Measurements from ENCODE around the gene HDAC8. TPM values are rescaled to one million over a fixed set of nuclear protein-coding genes. Genes with fewer than 3 reads are reported as not detected.
"Not testable (repeated sequence)": the region's sequence is repeated elsewhere in the genome, so short reads cannot be mapped to it uniquely, and the experiment has no call there.

The HDAC8 gene
- total RNA-seq, 1 experiment from 2014 or later = 16.7 TPM

- no peaks in the 10 kb centered on the region for H3K27me3 ChIP-seq (ENCODE audit: control insufficient read depth, insufficient read depth, low read length)
- no peaks in the 10 kb centered on the region; the same call in 1 of the 2 replicates for H3K36me3 ChIP-seq (replicated peaks; ENCODE audit: control insufficient read depth, insufficient read depth, low read length)
- no peak for DNase-seq
- no peak overlapping the region for H3K4me3 ChIP-seq (ENCODE audit: insufficient read depth, low read depth, low read length)
Measured at GRCh38 chrX:72360326-72360725, 212.3 kb downstream of the HDAC8 start.

GRCh38 chrX:72358313-72358712, 214.3 kb downstream of the HDAC8 start:
- no peaks in the 10 kb centered on the region; the same call in 1 of the 2 replicates for H3K36me3 ChIP-seq (replicated peaks; ENCODE audit: control insufficient read depth, insufficient read depth, low read length)

GRCh38 chrX:72352786-72353185, 219.9 kb downstream of the HDAC8 start:
- Histone ChIP-seq H3K27me3 (ENCODE audit: control insufficient read depth, insufficient read depth, low read length) (no peaks in the 10 kb centered on the region), H3K4me3 (ENCODE audit: insufficient read depth, low read depth, low read length) (no peak overlapping the region), H3K36me3 (replicated peaks; ENCODE audit: control insufficient read depth, insufficient read depth, low read length) (no peaks in the 10 kb centered on the region)
- DNase-seq = no peak

More at GRCh38 chrX:72358313-72358712, 214.3 kb downstream of the HDAC8 start:
- Histone ChIP-seq H3K4me3 (ENCODE audit: insufficient read depth, low read depth, low read length) (no peak overlapping the region), H3K27me3 (ENCODE audit: control insufficient read depth, insufficient read depth, low read length) (no peaks in the 10 kb centered on the region)
- no peak for DNase-seq

- DNase-seq = no peak
- Histone ChIP-seq H3K27me3 (ENCODE audit: control insufficient read depth, insufficient read depth, low read length) (no peaks in the 10 kb centered on the region), H3K4me3 (ENCODE audit: insufficient read depth, low read depth, low read length) (no peak overlapping the region), H3K36me3 (replicated peaks; ENCODE audit: control insufficient read depth, insufficient read depth, low read length) (no peaks in the 10 kb centered on the region)
Measured at GRCh38 chrX:72351606-72352334, 220.9 kb downstream of the HDAC8 start.

- H3K27me3 ChIP-seq (ENCODE audit: control insufficient read depth, insufficient read depth, low read length) = no peaks in the 10 kb centered on the region
- H3K4me3 ChIP-seq (ENCODE audit: insufficient read depth, low read depth, low read length) = no peak overlapping the region
- DNase-seq = no peak
- H3K36me3 ChIP-seq (replicated peaks; ENCODE audit: control insufficient read depth, insufficient read depth, low read length) = no peaks in the 10 kb centered on the region
Measured at GRCh38 chrX:72349190-72349589, 223.5 kb downstream of the HDAC8 start.

GRCh38 chrX:72348247-72348979, 224.2 kb downstream of the HDAC8 start:
- no peak overlapping the region for H3K4me3 ChIP-seq (ENCODE audit: insufficient read depth, low read depth, low read length)
- no peaks in the 10 kb centered on the region for H3K27me3 ChIP-seq (ENCODE audit: control insufficient read depth, insufficient read depth, low read length)
- no peak for DNase-seq
- no peaks in the 10 kb centered on the region for H3K36me3 ChIP-seq (replicated peaks; ENCODE audit: control insufficient read depth, insufficient read depth, low read length)

GRCh38 chrX:72347366-72347765, 225.3 kb downstream of the HDAC8 start:
- DNase-seq = no peak
- no peaks in the 10 kb centered on the region for H3K27me3 ChIP-seq (ENCODE audit: control insufficient read depth, insufficient read depth, low read length)
- H3K4me3 ChIP-seq (ENCODE audit: insufficient read depth, low read depth, low read length) = no peak overlapping the region
- no peaks in the 10 kb centered on the region for H3K36me3 ChIP-seq (replicated peaks; ENCODE audit: control insufficient read depth, insufficient read depth, low read length)

- Histone ChIP-seq H3K27me3 (ENCODE audit: control insufficient read depth, insufficient read depth, low read length) (no peaks in the 10 kb centered on the region), H3K4me3 (ENCODE audit: insufficient read depth, low read depth, low read length) (no peak overlapping the region), H3K36me3 (replicated peaks; ENCODE audit: control insufficient read depth, insufficient read depth, low read length) (no peaks in the 10 kb centered on the region)
- no peak for DNase-seq
Measured at GRCh38 chrX:72346302-72346949, 226.2 kb downstream of the HDAC8 start.

- H3K27me3 ChIP-seq (ENCODE audit: control insufficient read depth, insufficient read depth, low read length) = no peaks in the 10 kb centered on the region
- DNase-seq = no peak
- H3K36me3 ChIP-seq (replicated peaks; ENCODE audit: control insufficient read depth, insufficient read depth, low read length) = no peaks in the 10 kb centered on the region
- no peak overlapping the region for H3K4me3 ChIP-seq (ENCODE audit: insufficient read depth, low read depth, low read length)
Measured at GRCh38 chrX:72340626-72341025, 232.0 kb downstream of the HDAC8 start.

GRCh38 chrX:72340041-72340440, 232.6 kb downstream of the HDAC8 start:
- Histone ChIP-seq H3K27me3 (ENCODE audit: control insufficient read depth, insufficient read depth, low read length) (no peaks in the 10 kb centered on the region), H3K36me3 (replicated peaks; ENCODE audit: control insufficient read depth, insufficient read depth, low read length) (no peaks in the 10 kb centered on the region), H3K4me3 (ENCODE audit: insufficient read depth, low read depth, low read length) (no peak overlapping the region)
- no peak for DNase-seq

GRCh38 chrX:72330131-72330530, 242.5 kb downstream of the HDAC8 start:
- Histone ChIP-seq H3K27me3 (ENCODE audit: control insufficient read depth, insufficient read depth, low read length) (no peaks in the 10 kb centered on the region), H3K36me3 (replicated peaks; ENCODE audit: control insufficient read depth, insufficient read depth, low read length) (no peaks in the 10 kb centered on the region), H3K4me3 (ENCODE audit: insufficient read depth, low read depth, low read length) (no peak overlapping the region)
- DNase-seq = no peak

- no peak for DNase-seq
- H3K36me3 ChIP-seq (replicated peaks; ENCODE audit: control insufficient read depth, insufficient read depth, low read length) = no peaks in the 10 kb centered on the region
Measured at GRCh38 chrX:72326605-72327300, 245.9 kb downstream of the HDAC8 start.

GRCh38 chrX:72319651-72320050, 253.0 kb downstream of the HDAC8 start:
- not testable (repeated sequence) for DNase-seq; H3K4me3 ChIP-seq (ENCODE audit: insufficient read depth, low read depth, low read length); H3K27me3 ChIP-seq (ENCODE audit: control insufficient read depth, insufficient read depth, low read length); H3K36me3 ChIP-seq (replicated peaks; ENCODE audit: control insufficient read depth, insufficient read depth, low read length)

More at GRCh38 chrX:72326605-72327300, 245.9 kb downstream of the HDAC8 start:
- Histone ChIP-seq H3K27me3 (ENCODE audit: control insufficient read depth, insufficient read depth, low read length) (no peaks in the 10 kb centered on the region), H3K4me3 (ENCODE audit: insufficient read depth, low read depth, low read length) (no peak overlapping the region)

- Histone ChIP-seq H3K27me3 (ENCODE audit: control insufficient read depth, insufficient read depth, low read length) (peaks cover 5% of the 10 kb centered on the region), H3K36me3 (replicated peaks; ENCODE audit: control insufficient read depth, insufficient read depth, low read length) (no peaks in the 10 kb centered on the region), H3K4me3 (ENCODE audit: insufficient read depth, low read depth, low read length) (no peak overlapping the region)
- DNase-seq = no peak
Measured at GRCh38 chrX:72317139-72317538, 255.5 kb downstream of the HDAC8 start.
